ENCODE results near the gene ZMYND8. TPM values are rescaled to one million over a fixed set of nuclear protein-coding genes. Genes with fewer than 3 reads are reported as not detected.

ZMYND8 gene
- total and polyA plus RNA-seq, 2 of the 4 experiments (the other 2 are of a cell fraction) = 24.0 to 28.2 TPM

DNA sequence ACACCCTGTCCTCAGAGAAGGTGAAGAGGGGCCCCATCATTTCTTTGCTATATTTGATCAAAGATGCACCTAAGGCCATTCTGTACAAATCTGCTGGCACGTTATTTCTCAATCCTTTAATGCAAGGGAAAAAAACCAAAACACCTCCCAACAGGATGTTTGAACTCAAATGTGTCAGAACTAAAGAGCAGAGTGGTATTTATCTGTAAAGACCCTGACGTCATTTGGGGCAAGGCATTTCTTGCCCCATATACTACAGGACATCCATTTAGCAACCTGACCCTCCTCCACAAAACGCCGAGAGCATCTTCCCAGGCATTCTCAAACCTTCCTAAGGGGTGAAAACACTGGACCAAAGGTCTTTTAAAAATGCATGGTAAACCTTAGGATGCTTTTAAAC is 50.8 kb downstream of the ZMYND8 start:
- POLR2A ChIA-PET (ENCODE audit: unreplicated experiment) = no interaction called here
- peak; percentile 67 for DNase-seq
- Histone ChIP-seq H2AK5ac (ENCODE audit: low read depth, low read length) (no peak overlapping the region; the same call in 1 of the 2 replicates), H3K56ac (ENCODE audit: extremely low read depth, insufficient read depth, low read length) (no peak overlapping the region), H2BK5ac (ENCODE audit: low read depth, low read length, poor library complexity, severe bottlenecking) (peak overlapping the region; percentile 25), H4K20me1 (ENCODE audit: insufficient read depth, low read length) (no peaks in the 10 kb centered on the region), H2BK120ac (ENCODE audit: low read depth, low read length) (no peak overlapping the region), H3K4me1 (ENCODE audit: control insufficient read depth, insufficient read depth, low read length) (peaks cover 14% of the 10 kb centered on the region), H3K4me3 (ENCODE audit: insufficient read depth, low read depth, low read length) (no peak overlapping the region), H3K4me2 (ENCODE audit: low read depth, low read length) (no peak overlapping the region), H2AK9ac (replicated peaks; ENCODE audit: low read depth, low read length, poor library complexity) (no peak overlapping the region), H3K27me3 (ENCODE audit: control insufficient read depth, insufficient read depth, low read length) (no peaks in the 10 kb centered on the region), H3K4ac (ENCODE audit: low read depth, low read length) (0 out of 2 replicates have a peak overlapping the region, but pooled peaks have one; percentile 25), H3K9me3 (ENCODE audit: control insufficient read depth, insufficient read depth, low read length) (no peaks in the 10 kb centered on the region), H3K27ac (ENCODE audit: insufficient read depth, low read length) (peak overlapping the region; percentile 1; the same call in 1 of the 2 replicates), H4K91ac (ENCODE audit: insufficient read depth, low read depth, low read length) (no peak overlapping the region), H4K5ac (ENCODE audit: low read depth, low read length) (0 out of 2 replicates have a peak overlapping the region, but pooled peaks have one; percentile 10), H3K18ac (ENCODE audit: low read depth, low read length) (no peak overlapping the region), H3K23ac (ENCODE audit: low read depth, low read length) (no peak overlapping the region), H4K8ac (ENCODE audit: low read depth in 2 of 2, low read length in 2 of 2) (peak overlapping the region in 1 of 2 experiments; percentile 24; a peak in 1 of 4 replicates), H3K9ac (ENCODE audit: low read depth, low read length) (no peak overlapping the region), H2BK15ac (ENCODE audit: low read depth, low read length) (no peak overlapping the region), H3K79me1 (ENCODE audit: low read depth in 1 of 2, low read length in 2 of 2) (peaks cover 53 to 70% of the 10 kb centered on the region in 2 experiments), H3K14ac (replicated peaks; ENCODE audit: low read depth, low read length) (no peak overlapping the region), H2AFZ (replicated peaks; ENCODE audit: low read length, poor library complexity) (no peak overlapping the region), H3K36me3 (ENCODE audit: control insufficient read depth, insufficient read depth, low read length) (peaks cover 22% of the 10 kb centered on the region), H3K9me1 (ENCODE audit: insufficient read depth, low read length) (peaks cover 8% of the 10 kb centered on the region), H2BK20ac (ENCODE audit: low read depth, low read length) (no peak overlapping the region)
- CTCF ChIA-PET = interaction anchor here (0.6 kb wide), 1 partner anchor 33 kb away, joined by 4 read pairs; no protein-coding TSS in a partner anchor
- WGBS, 2 experiments (ENCODE audit: extremely low coverage in 2 of 2, insufficient read length in 1 of 2) = no CpG with 5 or more reads among the region's 4 CpGs
- no peak for TF ChIP-seq CHD1 (IDR thresholded peaks at IDR 0.05; ENCODE audit: low read depth, low read length)
- TF ChIP-seq CEBPB (IDR thresholded peaks at IDR 0.05; ENCODE audit: low read depth, low read length) = 0 out of 2 replicates have a peak, but pooled peaks have one; percentile 7
- dilution Hi-C loops (cut with HindIII; ENCODE audit: low sequenced_read_pairs, unreplicated experiment) (no loop called here), in situ Hi-C loops (cut with MboI; ENCODE audit: low sequenced_read_pairs) (no loop called here), intact Hi-C loops (cut with micrococcal nuclease) (no loop called here)
- no TSS peak for BruUV-seq (replicated peaks)
- ATAC-seq (ENCODE audit: low read depth) = no peak

All from IMR-90 (cell line).